Bronchial epithelial cell (primary cell): ENCODE results near the gene ANO10. TPM values are rescaled to one million over a fixed set of nuclear protein-coding genes. Genes with fewer than 3 reads are reported as not detected.
A peak's percentile ranks its signal among the peaks of the same experiment; 100 is the strongest.

Experiments used
- DNase-seq: peaks from one replicate; pipeline ENCODE4 v3.0.0-alpha.2; 2010; ENCODE audit warnings: low read depth
- FAIRE-seq: peaks from 2 replicates; lab custom pipeline; 2011; peaks lifted over from hg19 to GRCh38; lab: Jason Lieb, UNC
- H3K27me3 ChIP-seq: 2 replicates; pipeline ENCODE4 v1.5.1; 2011; ENCODE audit warnings: low read length; ENCODE audit not compliant: control insufficient read depth, insufficient read depth
- H3K36me3 ChIP-seq: 2 replicates; pipeline ENCODE4 v1.5.1; 2011; ENCODE audit warnings: low read length; ENCODE audit not compliant: control insufficient read depth, insufficient read depth
- H3K4me3 ChIP-seq: 2 replicates; pipeline ENCODE4 v1.5.1; 2011; ENCODE audit warnings: mild to moderate bottlenecking, low read depth, low read length, control low read depth
- CTCF ChIP-seq: IDR thresholded peaks from 2 replicates; pipeline ENCODE4 v1.5.1; 2011; ENCODE audit warnings: mild to moderate bottlenecking, moderate library complexity, low read length, control low read depth, inconsistent platforms; ENCODE audit not compliant: insufficient read depth, severe bottlenecking
- total RNA-seq: library from RNA; depleted of rRNA; stranded (reverse); fragments of >200 nt; gene quantifications from 2 replicates; pipeline ENCODE4 v1.2.1, GENCODE V29; 2014

Gene ANO10
- total RNA-seq, 1 donor from 2014 or later: 25.8 TPM

DNA sequence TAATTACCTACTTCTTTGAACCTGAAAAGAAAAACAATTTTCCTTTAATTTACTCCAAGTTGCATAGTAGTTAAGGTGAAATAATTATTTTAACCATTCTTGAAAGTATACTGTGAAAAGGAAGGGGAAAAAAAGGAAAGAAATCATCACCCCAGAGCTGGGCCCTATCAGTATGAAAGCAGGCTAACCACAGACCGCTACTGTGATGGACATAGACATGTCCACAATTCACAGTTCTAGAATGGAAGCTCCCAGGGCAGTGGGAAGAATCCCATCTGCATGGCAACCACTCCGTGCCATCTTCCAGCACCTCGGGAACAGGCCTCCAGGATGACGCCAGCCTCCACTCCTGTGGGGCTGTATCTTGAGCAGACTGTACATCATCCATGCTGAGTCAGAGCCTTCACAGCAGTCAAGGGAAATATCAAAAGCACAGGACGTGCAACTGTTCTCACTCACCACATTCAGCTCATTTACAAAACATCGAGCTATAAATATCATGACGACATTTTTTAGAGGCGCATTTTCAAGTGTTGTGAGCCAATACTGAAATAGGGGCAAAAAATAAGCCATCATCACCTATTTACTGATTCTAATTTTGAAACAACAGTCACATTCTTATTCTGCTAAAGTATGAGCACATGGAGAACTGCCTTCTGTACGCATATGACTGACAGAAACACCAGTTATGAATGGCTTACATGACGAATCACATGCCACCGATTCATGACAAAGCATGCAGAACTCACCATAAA is 215.7 kb downstream of the ANO10 start:
- no peak for DNase-seq
- TF ChIP-seq CTCF: no peak
- no peaks in the 10 kb centered on the region for H3K36me3 ChIP-seq
- no peaks in the 10 kb centered on the region for H3K27me3 ChIP-seq
- no peak overlapping the region for H3K4me3 ChIP-seq
- FAIRE-seq: no peak

GRCh38 chr3:43400781-43401730 is 220.8 kb downstream of the ANO10 start:
- FAIRE-seq (no peak), DNase-seq (no peak)
- no peak for TF ChIP-seq CTCF
- Histone ChIP-seq H3K27me3 (no peaks in the 10 kb centered on the region), H3K4me3 (no peak overlapping the region), H3K36me3 (no peaks in the 10 kb centered on the region)

GRCh38 chr3:43400167-43400566 is 221.6 kb downstream of the ANO10 start:
- no peak for TF ChIP-seq CTCF
- no peak overlapping the region for H3K4me3 ChIP-seq
- H3K27me3 ChIP-seq: no peaks in the 10 kb centered on the region
- no peak for FAIRE-seq
- DNase-seq: no peak
- no peaks in the 10 kb centered on the region for H3K36me3 ChIP-seq

- Histone ChIP-seq H3K4me3 (no peak overlapping the region), H3K36me3 (no peaks in the 10 kb centered on the region), H3K27me3 (no peaks in the 10 kb centered on the region)
- DNase-seq (no peak), FAIRE-seq (no peak)
- no peak for TF ChIP-seq CTCF
Observed at GRCh38 chr3:43399034-43399433, 222.8 kb downstream of the ANO10 start.

DNA sequence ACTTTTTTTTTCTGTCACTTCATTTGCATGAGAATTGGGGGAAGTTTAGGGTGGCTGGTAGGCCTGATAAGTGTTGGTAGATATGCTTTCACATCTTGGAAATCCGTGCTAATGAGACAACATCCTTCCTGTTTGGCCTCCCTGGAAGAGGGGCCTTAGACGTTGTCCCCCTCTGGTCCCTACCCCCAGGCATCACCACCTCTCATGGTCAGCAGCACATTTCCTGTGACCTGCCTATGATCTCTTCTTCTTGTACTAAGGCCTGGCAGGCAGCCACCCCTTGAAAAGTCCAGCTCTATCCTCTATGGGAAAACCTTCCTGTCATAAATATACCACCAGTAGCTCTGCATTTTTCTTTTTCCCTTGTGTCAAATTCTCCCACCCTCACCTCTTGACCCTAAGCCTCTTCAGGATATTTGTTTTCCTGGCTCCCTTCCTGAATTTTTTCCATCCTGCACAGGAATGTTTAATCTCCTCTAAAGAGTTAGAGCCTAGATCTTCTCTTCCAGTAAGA is 227.7 kb downstream of the ANO10 start:
- DNase-seq: no peak
- H3K4me3 ChIP-seq: no peak overlapping the region
- no peaks in the 10 kb centered on the region for H3K27me3 ChIP-seq
- peak; percentile 52 for FAIRE-seq
- no peak for TF ChIP-seq CTCF
- H3K36me3 ChIP-seq: no peaks in the 10 kb centered on the region
